ENCODE measurements around the gene MFAP1.
"Not testable (repeated sequence)": the region's sequence is repeated elsewhere in the genome, so short reads cannot be mapped to it uniquely, and the experiment has no call there.

Gene MFAP1

DNA sequence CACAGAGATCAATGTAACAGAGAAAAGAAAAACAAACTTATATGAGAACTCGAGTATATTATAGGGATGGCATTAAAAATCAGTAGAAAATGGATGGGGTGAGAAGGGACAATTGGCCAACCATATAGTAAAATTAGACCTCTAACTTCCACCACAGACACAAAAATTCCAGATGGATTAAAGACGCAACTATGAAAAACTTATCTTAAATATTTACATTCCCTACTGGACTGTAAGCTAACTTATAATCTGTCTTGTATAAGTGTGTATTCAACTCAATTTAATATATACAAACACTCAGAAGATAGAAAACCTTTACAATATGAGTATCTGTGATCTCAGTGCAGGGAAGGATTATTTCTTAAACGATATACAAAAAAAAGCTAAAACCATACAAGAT, 3.0 kb downstream of the MFAP1 start:
- no peak for DNase-seq (ENCODE audit: low spot score)

DNA sequence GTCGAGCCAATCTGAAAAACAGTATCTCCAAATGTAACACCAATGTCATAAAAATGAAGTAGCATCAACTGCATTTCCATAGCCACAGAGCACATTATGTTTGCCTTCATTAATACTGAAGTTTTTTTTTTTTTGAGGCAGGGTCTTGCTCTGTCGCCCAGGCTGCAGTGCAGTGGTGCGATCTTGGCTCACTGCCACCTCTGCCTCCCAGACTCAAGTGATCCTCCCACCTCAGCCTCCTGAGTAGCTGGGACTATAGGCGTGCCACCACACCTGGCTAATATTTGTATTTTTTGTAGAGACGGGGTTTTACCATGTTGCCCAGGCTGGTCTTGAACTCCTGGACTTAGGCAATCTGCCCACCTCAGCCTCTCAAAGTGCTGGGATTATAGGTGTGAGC, 9.4 kb downstream of the MFAP1 start:
- DNase-seq (ENCODE audit: low spot score) = not testable (repeated sequence)

DNA sequence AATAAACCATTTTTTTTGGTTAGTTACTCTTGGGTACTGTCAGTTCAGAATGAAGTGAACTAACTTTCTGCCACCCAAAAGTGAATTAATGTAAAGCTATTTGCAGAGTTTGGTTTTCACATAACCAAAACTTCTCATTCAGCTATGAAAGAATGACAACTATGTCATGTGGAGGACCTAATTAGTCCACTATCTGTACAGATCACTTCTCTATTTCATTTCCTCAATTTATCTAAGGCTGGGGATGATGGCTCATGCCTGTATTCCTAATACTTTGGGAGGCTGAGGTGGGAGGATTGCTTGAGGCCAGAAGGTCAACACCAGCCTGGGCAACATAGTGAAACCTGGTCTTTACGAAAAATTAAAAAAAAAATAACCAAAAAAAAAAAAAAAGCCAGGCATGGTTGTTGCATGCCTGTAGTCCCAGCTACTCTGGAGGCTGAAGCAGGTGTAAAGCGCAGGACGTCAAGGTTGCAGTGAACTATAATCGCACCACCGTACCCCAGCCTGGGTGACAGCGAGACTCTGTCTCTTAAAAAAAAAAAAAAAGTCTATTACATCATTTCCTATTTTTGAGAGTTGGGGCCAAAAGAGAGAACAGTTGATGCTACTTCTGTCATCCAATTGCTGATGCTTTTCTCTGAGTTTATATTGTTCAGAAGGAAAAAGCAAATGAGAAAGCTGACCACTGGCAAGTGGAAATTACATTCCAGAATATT, 15.4 kb downstream of the MFAP1 start:
- no peak for DNase-seq (ENCODE audit: low spot score)

DNA sequence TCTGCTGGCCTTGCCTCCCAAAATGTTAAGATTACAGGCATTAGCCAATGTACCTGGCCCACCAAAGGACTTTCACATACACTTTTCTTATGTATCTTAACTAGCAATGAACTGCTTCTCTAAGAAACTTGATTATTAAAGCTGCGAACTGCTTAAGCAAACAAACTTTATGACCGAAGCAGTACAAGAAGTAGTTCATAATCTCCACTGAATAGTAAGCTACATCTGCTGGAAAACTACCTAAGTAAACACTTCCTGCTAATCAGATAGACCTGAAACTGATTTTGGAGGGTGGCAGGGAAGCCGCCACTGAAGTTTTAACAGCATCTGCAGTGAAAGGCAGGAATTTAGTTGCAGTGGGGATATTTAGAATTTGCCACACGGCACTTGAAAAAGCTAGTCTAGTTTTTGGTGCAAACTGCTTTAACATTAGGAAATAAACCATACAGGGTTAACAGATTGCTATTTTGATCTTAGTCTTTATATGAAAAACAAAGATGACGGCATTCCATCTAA, 16.0 kb downstream of the MFAP1 start:
- no peak for DNase-seq (ENCODE audit: low spot score)

DNA sequence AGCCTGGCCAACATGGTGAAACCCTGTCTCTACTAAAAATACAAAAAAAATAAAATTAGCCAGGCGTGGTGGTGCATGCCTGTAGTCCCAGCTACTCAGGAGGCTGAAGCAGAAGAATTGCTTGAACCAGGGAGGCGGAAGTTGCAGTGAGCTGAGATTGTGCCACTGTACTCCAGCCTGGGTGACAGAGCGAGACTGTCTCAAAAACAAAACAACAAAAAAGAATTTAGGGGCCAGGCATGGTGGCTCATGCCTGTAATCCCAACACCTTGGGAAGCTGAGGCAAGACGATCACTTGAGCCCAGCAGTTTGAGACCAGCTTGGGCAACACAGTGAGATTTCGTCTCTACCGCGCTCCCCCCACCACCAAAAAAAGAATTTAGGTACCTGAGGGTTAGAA, 21.8 kb downstream of the MFAP1 start:
- not testable (repeated sequence) for DNase-seq (ENCODE audit: low spot score)

DNA sequence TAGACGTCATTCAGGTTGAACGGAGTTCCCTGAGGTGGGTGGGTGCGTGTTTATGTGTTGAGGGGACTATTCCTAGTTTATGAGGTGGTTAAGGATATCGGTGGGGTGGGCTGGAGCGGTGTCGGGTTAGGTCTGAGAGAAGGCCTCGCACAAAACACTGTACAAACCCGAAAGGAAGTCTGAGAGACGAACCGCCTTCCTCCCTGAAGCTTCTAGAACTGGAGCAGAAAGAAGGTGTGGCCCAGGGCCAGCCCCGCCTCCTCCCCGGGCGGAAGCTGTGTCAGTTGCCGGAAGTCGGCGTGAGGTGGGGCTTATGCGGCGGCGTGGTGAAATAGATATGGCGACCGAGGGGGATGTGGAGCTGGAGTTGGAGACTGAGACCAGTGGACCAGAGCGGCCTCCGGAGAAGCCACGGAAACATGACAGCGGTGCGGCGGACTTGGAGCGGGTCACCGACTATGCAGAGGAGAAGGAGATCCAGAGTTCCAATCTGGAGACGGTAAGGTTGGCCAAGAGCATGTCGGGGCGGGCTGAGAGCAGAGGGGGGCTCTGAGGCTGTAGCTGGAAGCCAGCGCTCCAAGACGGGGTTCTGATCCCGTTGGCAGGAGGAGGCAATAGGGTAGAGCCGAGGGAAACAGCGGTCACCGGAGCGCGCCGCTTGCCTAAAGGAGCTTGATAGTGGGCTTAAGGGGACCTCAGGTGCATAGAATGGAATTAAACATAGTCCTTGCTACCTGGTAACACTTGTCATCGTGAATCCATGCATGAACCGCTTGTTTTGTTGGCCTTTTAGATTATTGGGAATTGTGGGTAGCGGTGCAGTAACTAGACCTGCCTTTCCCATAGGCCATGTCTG, 24.0 kb downstream of the MFAP1 start, which contains the start of gene HYPK:
Gene HYPK, plus strand, starts transcription at position 314 of the 856 bp plus-strand sequence. Its CDS starts 24 bp downstream, at position 338.
- DNase-seq (ENCODE audit: low spot score) = peak; percentile 84

DNA sequence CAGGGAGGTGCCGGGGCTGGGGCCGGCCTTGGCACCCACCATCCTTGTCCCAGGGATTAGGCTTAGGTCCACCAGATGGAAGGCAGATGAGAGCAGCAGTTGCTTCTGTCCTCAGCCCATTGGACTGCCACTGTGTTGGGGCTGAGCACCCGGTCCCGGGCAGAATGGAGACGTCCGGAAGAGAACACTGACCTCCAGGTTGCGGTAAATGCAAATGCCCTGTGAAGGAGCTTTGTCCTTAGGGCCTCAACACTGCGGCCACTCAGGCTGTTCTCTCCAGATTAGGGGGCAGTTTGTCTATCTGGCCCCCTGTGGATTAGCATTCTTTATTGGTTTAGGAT, 24.6 kb downstream of the MFAP1 start, which contains the start of gene SERINC4:
Gene SERINC4, minus strand, starts transcription at position 276 of the 341 bp plus-strand sequence. Its CDS starts 234 bp downstream, at position 42.
- DNase-seq (ENCODE audit: low spot score) = no peak

DNA sequence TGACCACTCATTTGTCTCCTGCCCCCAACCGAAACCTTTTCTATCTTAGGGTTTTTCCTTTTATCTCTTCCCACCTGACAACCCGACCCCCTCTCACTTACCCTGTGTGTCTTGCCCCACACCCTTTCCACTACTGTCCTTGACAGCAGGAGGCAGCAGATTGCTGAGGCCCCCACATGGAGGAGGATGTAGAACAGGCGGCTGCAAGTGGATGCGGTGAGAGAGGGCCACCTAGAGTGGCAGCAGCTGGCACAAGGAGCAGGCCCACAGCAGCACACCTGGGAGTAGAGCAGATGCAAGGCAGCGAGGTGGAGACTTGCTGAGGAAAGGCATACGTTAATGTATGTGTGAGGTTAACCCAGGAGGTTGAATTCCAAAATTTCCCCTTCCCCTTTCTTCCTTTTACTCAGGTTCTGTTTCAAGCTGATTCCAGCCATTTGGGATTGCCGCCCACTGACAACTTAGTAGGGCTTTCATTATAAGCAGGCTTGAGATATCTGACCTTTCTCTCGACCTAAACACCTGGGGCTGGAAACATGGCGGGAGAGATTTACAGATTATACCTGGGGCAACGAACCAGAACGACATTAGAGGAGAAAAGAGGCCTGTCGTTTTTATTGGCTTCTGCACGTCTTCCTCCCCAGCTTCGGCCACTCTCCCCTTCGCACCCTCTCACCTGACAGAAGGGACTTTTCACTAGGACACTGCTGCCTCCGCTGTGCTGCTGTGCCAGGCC, 25.1 kb downstream of the MFAP1 start:
- DNase-seq (ENCODE audit: low spot score) = no peak

DNA sequence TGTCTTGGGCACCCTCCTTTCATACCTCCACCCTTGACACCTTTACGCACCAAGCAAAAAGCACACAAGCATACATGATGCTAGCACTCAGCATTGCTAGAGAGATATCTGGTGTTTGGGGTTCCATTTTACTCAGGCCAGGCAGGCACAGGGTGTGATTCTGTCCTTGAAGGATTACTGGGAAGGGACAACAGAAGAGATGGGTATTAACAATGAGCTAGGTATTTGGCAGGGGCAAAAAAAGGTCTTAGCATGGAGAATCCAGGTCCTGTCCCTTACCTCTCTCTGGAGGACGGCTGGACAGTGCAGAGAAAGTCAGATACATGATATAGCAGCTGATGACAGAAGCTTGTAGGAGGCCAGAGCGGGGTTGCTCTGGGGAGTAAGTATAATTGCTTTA, 27.9 kb downstream of the MFAP1 start:
- no peak for DNase-seq (ENCODE audit: low spot score)

DNA sequence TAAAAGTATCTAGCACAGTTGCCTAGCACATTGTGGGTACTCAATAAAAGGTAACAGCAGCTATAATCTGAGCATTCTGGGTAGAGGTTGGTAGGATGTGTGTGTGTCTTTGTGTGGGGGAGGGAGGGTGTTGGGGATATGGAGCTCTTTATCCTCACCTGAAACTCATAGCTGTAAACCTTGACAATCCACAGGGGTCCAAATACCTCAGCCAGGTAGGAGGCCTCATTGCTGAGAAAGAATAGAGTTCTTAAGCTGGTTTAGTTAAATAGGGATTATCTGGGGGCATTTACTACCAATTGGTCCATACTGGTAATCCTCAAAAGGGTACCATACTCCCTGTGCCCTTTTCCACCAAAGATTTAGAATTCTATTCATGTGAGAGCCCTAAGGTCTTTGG, 28.5 kb downstream of the MFAP1 start:
- DNase-seq (ENCODE audit: low spot score) = no peak

DNA sequence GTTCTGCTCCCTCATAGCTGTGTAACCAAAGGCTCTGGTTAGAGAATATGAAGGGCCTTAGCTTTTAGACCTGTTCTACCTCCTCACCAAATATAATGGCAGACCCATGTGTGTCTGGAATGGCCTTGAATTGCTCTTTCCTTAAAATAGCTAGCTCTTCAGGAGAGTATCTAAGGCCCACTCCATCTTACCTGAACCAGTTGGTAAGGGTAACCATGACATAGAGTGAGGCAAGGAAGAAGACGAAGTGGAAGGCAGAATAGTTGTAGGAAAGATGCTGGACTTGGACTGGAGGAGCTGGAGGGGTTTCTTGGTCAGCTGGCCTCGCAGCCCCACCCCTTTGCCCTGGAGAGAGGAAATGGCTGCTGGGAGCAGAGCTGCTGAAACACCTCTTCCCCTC, 29.3 kb downstream of the MFAP1 start:
- DNase-seq (ENCODE audit: low spot score) = no peak

DNA sequence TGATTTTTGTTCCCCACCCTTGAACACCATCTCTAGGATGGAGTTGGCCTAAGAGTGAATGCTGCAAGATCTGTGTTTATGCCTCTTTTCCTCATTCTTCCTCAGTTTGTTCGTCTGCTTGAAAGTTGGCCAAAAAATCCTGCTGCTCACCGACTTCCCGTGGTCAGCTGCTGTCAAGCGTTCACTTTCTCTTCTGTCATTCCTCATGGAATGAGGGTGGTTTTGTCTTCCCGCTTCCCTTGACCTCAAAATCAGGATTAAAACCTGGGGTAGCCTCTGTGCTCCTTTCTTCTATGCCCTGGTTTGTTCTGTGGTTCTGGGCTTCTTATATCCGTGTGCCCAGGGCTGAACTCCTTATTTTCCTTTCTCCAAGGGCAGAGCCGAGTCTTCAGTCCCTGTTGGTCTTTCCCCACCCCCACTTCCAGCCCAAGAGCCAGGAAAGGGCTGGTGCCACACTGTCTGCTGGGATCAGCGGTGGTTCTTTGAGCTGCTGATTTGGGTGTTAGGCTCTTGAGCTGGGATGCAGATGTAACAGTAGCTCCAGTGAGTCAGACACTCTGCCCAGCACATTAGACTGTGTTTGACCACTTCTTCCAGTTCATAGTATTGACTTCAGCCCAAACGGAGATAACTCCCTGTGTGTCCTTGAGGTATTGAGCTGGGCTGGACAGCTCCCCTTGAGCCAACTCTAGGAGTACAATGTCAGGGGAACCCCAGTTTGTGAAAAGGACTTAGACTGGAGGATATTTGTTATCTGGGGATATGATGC, 30.0 kb downstream of the MFAP1 start:
- no peak for DNase-seq (ENCODE audit: low spot score)

DNA sequence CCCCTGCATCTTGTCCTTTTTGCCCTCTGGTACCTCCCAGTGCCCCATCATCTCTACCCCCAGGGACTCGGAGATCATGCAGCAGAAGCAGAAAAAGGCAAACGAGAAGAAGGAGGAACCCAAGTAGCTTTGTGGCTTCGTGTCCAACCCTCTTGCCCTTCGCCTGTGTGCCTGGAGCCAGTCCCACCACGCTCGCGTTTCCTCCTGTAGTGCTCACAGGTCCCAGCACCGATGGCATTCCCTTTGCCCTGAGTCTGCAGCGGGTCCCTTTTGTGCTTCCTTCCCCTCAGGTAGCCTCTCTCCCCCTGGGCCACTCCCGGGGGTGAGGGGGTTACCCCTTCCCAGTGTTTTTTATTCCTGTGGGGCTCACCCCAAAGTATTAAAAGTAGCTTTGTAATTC, 30.8 kb downstream of the MFAP1 start:
- no peak for DNase-seq (ENCODE audit: low spot score)

DNA sequence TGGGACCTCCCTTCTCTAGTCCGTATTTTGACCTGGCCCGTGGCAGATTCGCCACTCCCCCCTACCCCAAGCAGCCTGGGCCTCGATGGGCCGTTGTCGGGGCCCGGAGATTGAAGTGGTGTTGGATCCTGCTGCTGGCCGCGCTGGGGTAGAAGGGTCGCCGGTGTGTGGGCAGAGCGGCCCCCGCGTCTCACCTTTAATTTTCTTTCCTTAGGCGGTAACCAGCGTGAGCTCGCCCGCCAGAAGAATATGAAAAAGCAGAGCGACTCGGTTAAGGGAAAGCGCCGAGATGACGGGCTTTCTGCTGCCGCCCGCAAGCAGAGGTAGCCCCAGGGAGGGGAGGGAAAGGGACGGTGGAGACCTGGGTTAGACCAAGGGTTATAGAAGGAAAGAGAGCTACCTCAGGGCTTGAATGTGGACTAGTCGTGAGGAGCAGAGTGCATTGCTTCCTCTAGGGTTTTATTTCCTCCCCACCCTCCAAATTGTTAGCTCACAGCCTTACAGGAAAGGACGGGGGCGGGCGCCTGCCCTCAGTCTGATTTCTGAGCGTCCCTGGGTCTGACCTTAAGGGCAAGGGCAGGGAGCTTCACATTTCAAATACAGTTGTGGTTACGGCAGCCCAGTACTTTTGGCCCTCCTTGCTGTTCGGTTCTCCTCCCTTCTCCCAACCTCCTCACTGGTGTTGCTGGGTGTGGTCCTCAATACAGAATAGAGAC, 31.6 kb downstream of the MFAP1 start:
- DNase-seq (ENCODE audit: low spot score) = no peak

DNA sequence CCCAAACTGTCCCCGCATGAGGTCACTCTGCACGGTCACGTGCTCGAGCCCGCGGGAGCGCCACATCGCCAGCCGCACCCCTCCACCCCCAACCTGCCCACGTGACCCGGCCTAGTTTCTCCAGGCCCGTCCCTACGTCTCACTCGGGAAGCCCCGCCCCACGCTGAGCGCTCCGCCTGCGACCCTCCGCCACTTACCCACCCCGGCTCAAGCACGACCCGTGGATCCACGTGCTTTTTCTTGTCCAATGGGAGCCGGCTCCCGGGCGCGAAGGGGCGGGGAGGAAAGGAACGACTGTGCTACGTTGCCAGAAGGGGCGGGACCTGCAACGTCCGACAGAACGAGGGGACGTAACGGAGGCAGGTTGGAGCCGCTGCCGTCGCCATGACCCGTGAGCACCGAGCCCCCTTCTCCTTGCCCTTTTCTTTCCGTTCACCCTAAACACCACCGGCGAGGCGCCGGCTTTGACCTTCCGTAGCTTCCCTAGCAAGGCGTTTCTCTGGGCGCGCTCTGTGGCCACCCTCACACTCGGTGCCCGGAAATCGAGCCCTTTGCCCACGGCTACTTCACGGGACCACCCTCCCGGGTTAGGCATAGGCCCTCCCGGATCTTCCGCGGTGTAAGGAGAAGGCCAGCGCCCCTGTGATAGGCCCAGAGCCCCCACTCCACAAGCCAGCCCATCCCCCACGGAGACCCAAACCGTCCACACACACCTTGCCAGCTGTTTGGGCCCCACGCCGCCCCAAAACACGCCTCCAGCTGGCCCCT, 32.3 kb downstream of the MFAP1 start, which contains the start of gene SERF2:
Gene SERF2, plus strand, starts transcription at position 328 of the 768 bp plus-strand sequence. Its CDS starts 57 bp downstream, at position 385.
- peak; percentile 99 for DNase-seq (ENCODE audit: low spot score)

DNA sequence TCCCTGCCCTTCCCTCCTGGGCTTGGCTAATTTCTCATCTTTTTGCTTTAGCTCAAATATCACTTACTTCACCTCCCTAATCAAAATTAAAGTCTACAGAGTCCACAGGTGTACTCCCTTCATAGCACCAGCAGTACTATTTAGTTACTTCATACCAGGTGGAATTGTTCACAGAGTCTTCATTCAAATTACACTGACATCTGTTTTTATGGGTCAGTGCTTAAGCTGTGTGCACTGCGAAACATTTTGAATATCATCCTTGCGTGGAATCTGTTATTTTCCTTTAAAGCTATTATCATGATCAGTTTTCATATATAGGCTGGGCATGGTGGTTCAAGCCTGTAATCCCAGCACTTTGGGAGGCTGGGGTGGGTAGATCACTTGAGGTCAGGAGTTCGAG, 35.1 kb downstream of the MFAP1 start:
- no peak for DNase-seq (ENCODE audit: low spot score)

DNA sequence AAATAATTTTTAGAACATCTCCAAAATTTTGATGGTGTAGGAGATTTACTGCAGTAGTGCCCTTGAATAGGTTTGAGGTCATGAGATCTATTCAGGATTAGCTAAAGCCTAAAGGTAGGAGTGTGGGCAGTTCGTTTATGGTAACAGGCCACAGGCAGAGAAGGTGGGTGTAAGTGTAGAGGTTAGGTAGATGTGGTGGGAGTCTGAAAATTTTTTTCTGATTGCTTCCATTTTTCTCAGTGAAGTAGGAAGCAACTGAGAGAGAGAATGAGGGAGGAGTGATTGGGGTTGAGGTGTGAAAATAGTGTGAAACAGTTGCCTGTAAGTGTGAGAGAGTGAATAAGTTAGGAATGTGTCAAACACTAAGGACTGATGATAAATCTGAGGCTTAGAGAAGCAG, 45.5 kb downstream of the MFAP1 start:
- no peak for DNase-seq (ENCODE audit: low spot score)

DNA sequence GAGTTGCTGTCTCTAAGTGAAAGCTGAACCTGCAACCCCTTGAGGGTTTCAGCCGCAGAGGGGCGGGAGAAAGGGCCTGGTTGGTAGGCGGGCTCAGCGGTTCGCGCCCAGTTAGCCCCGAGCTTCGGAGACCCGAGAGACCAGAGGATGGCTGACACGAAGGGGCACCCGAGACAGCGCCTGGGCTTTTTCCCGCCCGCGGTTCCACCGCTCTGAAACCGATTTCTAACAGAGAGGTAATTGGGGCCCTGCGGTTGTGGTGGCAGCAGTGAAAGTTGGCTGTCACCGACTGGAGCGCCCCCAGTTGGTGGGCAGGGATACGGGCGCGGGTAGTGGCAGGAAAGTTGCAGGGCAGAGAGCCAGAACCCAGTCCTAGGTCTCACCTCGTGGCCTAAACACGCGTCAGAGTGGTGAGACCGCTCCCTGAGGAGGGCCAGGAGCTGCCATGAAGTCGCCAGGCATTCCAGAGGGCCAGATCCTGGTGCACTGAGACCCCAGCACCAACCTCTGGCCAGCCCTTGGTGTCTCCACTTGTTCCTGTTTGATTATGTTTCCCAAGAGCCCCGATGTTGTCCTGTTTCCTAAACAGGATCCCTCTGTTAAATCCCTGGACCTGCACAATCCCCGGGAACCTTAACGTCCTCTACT, 47.1 kb downstream of the MFAP1 start:
- DNase-seq (ENCODE audit: low spot score) = no peak

DNA sequence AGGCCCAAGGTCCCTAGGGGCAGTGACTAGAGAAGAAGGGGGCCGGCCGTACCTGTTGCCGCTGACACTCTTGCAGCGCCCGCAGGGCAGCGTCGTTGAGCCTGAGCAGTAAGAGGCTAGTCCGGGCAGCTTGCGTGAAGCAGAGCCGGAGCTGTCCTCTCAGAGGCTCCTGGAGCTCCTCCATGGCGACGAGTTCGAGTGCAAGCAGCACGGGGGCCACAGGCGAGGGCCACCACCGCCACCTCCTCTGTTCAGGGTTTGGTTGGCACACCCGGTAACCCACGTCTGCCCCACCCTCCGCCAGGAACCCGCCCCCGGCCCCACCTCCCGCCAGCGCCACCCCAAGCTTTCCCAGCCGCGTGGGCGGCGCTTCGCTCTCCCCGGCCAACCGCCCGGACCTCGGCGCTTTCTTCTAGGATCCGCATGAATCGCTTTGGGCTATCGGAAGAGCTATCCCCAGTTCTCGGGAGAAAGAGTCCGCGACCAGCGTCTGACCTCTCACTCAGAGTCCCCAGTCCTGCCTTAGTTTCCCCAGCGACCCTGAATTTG, 47.7 kb downstream of the MFAP1 start, which contains the start of gene ELL3:
Gene ELL3, minus strand, starts transcription at position 249 of the 549 bp plus-strand sequence. Its CDS starts 65 bp downstream, at position 184.
- no peak for DNase-seq (ENCODE audit: low spot score)

Data from SK-N-DZ (cell line).